ENCODE results near the gene ASB16.

Gene ASB16

GRCh38 chr17:44223541-44224071, 53.1 kb downstream of the ASB16 start:
- no peak for DNase-seq (ENCODE audit: low read depth)
